ENCODE measurements around the gene FAM83G. TPM values are rescaled to one million over a fixed set of nuclear protein-coding genes. Genes with fewer than 3 reads are reported as not detected.

FAM83G gene
- total RNA-seq, 4 donors from 2014 or later: 3.7 to 16.7 (median 11.8) TPM

DNA sequence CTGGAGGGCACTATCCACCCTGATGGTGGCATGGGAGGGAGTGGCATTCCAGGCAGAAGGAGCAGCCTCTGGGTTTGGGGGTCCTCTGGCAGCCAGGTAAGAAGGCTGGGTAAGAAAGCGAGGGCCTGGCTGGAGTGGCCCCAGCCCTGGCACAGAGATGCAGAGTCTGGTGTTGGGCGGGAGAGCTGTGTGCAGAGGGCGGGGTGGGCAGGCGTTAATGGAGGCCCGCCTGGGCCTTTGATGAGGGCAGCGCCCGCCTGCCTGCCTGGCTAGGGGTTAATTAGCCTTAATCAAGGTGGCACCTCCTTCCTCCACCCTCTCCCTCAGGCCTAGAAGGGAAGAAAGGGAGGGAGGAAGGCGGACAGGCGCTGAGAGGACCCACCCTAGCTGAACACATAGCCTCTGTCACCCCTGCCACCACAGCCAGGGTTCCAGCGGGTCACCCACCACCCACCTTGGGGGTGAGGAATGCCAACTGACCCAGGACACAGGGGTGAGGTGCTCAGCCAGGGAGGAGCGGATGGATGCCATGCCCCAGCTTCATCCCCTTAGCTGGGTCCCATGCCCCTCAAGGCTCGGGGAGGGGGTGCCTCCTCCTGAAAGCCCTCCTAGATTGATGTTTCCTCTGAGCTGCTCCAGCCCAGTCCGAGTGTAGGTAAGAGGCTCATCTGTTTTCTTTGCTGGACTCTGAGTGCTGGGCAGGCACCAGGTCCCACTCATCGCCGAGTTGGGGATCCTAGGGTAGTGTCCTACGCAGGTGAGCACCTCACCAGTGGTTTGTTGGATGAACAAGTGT lies 13.4 kb upstream of the FAM83G start:
- Histone ChIP-seq H3K4me1 (no peaks in the 10 kb centered on the region), H3K27me3 (no peaks in the 10 kb centered on the region), H3K27ac (replicated peaks in 1 of 4) (no peak overlapping the region), H3K4me3 (no peak overlapping the region), H3K36me3 (peaks cover 0 to 3% (median 0%) of the 10 kb centered on the region in 4 donors), H3K9me3 (no peaks in the 10 kb centered on the region)
- no peak for TF ChIP-seq EP300 (IDR thresholded peaks at IDR 0.05)
- WGBS: 93% methylated on average over 11 of the region's 16 CpGs
- intact Hi-C loops (cut with DNase I): no loop called here
- DNase-seq (ENCODE audit: extremely low spot score): no peak

- WGBS: 82% methylated on average over 11 of the region's 12 CpGs
- no peak for DNase-seq (ENCODE audit: extremely low spot score)
- intact Hi-C loops (cut with DNase I): no loop called here
- no peaks in the 10 kb centered on the region for H3K9me3 ChIP-seq
- no peaks in the 10 kb centered on the region for H3K4me1 ChIP-seq
- H3K27me3 ChIP-seq: no peaks in the 10 kb centered on the region
- H3K36me3 ChIP-seq: peaks cover 0 to 3% (median 0%) of the 10 kb centered on the region in 4 donors
- TF ChIP-seq, protein P1, sequence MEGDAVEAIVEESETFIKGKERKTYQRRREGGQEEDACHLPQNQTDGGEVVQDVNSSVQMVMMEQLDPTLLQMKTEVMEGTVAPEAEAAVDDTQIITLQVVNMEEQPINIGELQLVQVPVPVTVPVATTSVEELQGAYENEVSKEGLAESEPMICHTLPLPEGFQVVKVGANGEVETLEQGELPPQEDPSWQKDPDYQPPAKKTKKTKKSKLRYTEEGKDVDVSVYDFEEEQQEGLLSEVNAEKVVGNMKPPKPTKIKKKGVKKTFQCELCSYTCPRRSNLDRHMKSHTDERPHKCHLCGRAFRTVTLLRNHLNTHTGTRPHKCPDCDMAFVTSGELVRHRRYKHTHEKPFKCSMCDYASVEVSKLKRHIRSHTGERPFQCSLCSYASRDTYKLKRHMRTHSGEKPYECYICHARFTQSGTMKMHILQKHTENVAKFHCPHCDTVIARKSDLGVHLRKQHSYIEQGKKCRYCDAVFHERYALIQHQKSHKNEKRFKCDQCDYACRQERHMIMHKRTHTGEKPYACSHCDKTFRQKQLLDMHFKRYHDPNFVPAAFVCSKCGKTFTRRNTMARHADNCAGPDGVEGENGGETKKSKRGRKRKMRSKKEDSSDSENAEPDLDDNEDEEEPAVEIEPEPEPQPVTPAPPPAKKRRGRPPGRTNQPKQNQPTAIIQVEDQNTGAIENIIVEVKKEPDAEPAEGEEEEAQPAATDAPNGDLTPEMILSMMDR (IDR thresholded peaks at IDR 0.05): no peak
- no peak overlapping the region for H3K27ac ChIP-seq (replicated peaks in 1 of 4)
- H3K4me3 ChIP-seq: no peak overlapping the region
These were observed 12.8 kb upstream of the FAM83G start for GRCh38 chr17:19017401-19017800.

GRCh38 chr17:19016881-19017280 lies 12.3 kb upstream of the FAM83G start:
- WGBS: 93% methylated on average over 3 of the region's 7 CpGs
- H3K36me3 ChIP-seq: peaks cover 0 to 3% (median 0%) of the 10 kb centered on the region in 4 donors
- H3K4me1 ChIP-seq: no peaks in the 10 kb centered on the region
- H3K27ac ChIP-seq (replicated peaks in 1 of 4): no peak overlapping the region
- no peak overlapping the region for H3K4me3 ChIP-seq
- TF ChIP-seq POLR2A (IDR thresholded peaks at IDR 0.05; ENCODE audit: low read depth): no peak
- TF ChIP-seq, protein P1 (IDR thresholded peaks at IDR 0.05): no peak
- no peak for TF ChIP-seq EP300 (IDR thresholded peaks at IDR 0.05)
- no peak for TF ChIP-seq POLR2AphosphoS5 (IDR thresholded peaks at IDR 0.05)
- H3K27me3 ChIP-seq: no peaks in the 10 kb centered on the region
- no peaks in the 10 kb centered on the region for H3K9me3 ChIP-seq
- intact Hi-C loops (cut with DNase I): no loop called here
- DNase-seq (ENCODE audit: extremely low spot score): no peak

DNA sequence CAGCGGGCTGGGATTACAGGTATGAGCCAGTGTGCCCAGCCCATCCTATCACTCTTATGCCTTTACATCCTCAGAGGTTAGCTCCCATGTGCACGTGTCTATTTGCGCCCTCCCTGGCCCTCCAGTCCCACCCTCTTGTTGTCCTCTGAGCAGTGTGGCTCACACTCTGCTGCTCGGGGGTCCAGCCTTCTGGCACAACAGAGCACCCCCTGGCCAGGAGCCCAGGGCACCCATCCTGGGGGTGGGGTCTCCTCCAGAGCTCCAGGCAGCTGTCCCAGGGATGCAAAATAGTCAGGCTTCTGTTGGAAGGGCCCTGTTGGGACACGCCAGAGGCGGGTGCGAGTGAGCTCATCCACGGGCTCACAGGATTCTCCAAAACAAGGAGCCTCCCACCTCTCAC lies 11.7 kb upstream of the FAM83G start:
- intact Hi-C loops (cut with DNase I): no loop called here
- no peak overlapping the region for H3K4me3 ChIP-seq
- H3K36me3 ChIP-seq: peaks cover 0 to 3% (median 0%) of the 10 kb centered on the region in 4 donors
- no peak overlapping the region for H3K27ac ChIP-seq (replicated peaks in 1 of 4)
- TF ChIP-seq EP300 (IDR thresholded peaks at IDR 0.05) (no peak), POLR2A (IDR thresholded peaks at IDR 0.05; ENCODE audit: low read depth) (no peak)
- no peak for DNase-seq (ENCODE audit: extremely low spot score)
- H3K9me3 ChIP-seq: no peaks in the 10 kb centered on the region
- 93% methylated on average over 8 of the region's 8 CpGs for WGBS
- H3K27me3 ChIP-seq: no peaks in the 10 kb centered on the region
- H3K4me1 ChIP-seq: no peaks in the 10 kb centered on the region

GRCh38 chr17:19015428-19015827 lies 10.9 kb upstream of the FAM83G start:
- Histone ChIP-seq H3K27me3 (no peaks in the 10 kb centered on the region), H3K36me3 (no peaks in the 10 kb centered on the region), H3K9me3 (no peaks in the 10 kb centered on the region), H3K27ac (replicated peaks in 1 of 4) (no peak overlapping the region), H3K4me1 (no peaks in the 10 kb centered on the region), H3K4me3 (no peak overlapping the region)
- no peak for DNase-seq (ENCODE audit: extremely low spot score)
- WGBS: 78% methylated on average over 7 of the region's 7 CpGs
- TF ChIP-seq POLR2AphosphoS5 (IDR thresholded peaks at IDR 0.05): no peak
- no peak for TF ChIP-seq EP300 (IDR thresholded peaks at IDR 0.05)
- TF ChIP-seq, protein P1 (IDR thresholded peaks at IDR 0.05): no peak
- no peak for TF ChIP-seq POLR2A (IDR thresholded peaks at IDR 0.05; ENCODE audit: low read depth)
- intact Hi-C loops (cut with DNase I): no loop called here
